Stimulated activated CD8-positive, alpha-beta memory T cell treated with anti-CD3 and anti-CD28 coated beads, Interleukin-7, amount 100 ng/mL, for 24 hours (primary cell): Measurements from ENCODE around the gene SUMO2.
A peak's percentile ranks its signal among the peaks of the same experiment; 100 is the strongest.
"Not testable (repeated sequence)": the region's sequence is repeated elsewhere in the genome, so short reads cannot be mapped to it uniquely, and the experiment has no call there.

ENCODE experiments used
- DNase-seq: peaks from one replicate; pipeline ENCODE4 v3.0.0-alpha.2; 2020; ENCODE audit warnings: low read depth

The SUMO2 gene

GRCh38 chr17:75181608-75182318 lies 996 bp downstream of the SUMO2 start:
- no peak for DNase-seq

GRCh38 chr17:75181110-75181509 lies 1.6 kb downstream of the SUMO2 start:
- DNase-seq = no peak

GRCh38 chr17:75178453-75178852 lies 4.3 kb downstream of the SUMO2 start:
- DNase-seq = no peak

GRCh38 chr17:75176625-75177024 lies 6.1 kb downstream of the SUMO2 start:
- no peak for DNase-seq

- DNase-seq = no peak
These were observed 7.8 kb downstream of the SUMO2 start for GRCh38 chr17:75174996-75175395.

GRCh38 chr17:75173526-75173925 lies 9.2 kb downstream of the SUMO2 start:
- no peak for DNase-seq

GRCh38 chr17:75168998-75169397 lies 13.8 kb downstream of the SUMO2 start:
- DNase-seq = no peak

- not testable (repeated sequence) for DNase-seq
These were observed 18.2 kb downstream of the SUMO2 start for GRCh38 chr17:75164606-75165005.

- no peak for DNase-seq
These were observed 19.7 kb downstream of the SUMO2 start for GRCh38 chr17:75163074-75163473.

- no peak for DNase-seq
These were observed 22.5 kb downstream of the SUMO2 start for GRCh38 chr17:75160211-75160610.

- DNase-seq = no peak
These were observed 23.3 kb downstream of the SUMO2 start for GRCh38 chr17:75159196-75160031.

GRCh38 chr17:75158480-75158879 lies 24.3 kb downstream of the SUMO2 start:
- not testable (repeated sequence) for DNase-seq

GRCh38 chr17:75155191-75155601 lies 27.6 kb downstream of the SUMO2 start:
- DNase-seq = no peak

- DNase-seq = peak; percentile 94
These were observed 28.3 kb downstream of the SUMO2 start, which contains the start of gene JPT1 for GRCh38 chr17:75154195-75155106. TSS of gene JPT1 (minus strand) at chr17:75154512. CDS start at chr17:75154397, 115 bp downstream.

GRCh38 chr17:75153780-75154194 lies 29.0 kb downstream of the SUMO2 start:
- DNase-seq = no peak

GRCh38 chr17:75152922-75153779 lies 29.6 kb downstream of the SUMO2 start:
- DNase-seq = no peak

GRCh38 chr17:75152523-75152921 lies 30.2 kb downstream of the SUMO2 start:
- DNase-seq = no peak

GRCh38 chr17:75151930-75152329 lies 30.8 kb downstream of the SUMO2 start:
- no peak for DNase-seq

- no peak for DNase-seq
These were observed 34.7 kb downstream of the SUMO2 start for GRCh38 chr17:75147878-75148546.

GRCh38 chr17:75146592-75146991 lies 36.2 kb downstream of the SUMO2 start:
- DNase-seq = no peak
